EH (cell line): ENCODE results near the gene NUAK2.

Source experiments
- DNase-seq: peaks from one replicate; pipeline ENCODE4 v3.0.0-alpha.2; 2015; ENCODE audit warnings: low read depth

NUAK2 gene

GRCh38 chr1:205257735-205258134 is 63.8 kb downstream of the NUAK2 start:
- no peak for DNase-seq

- DNase-seq: no peak
Measured at GRCh38 chr1:205256951-205257625, 64.5 kb downstream of the NUAK2 start.

DNA sequence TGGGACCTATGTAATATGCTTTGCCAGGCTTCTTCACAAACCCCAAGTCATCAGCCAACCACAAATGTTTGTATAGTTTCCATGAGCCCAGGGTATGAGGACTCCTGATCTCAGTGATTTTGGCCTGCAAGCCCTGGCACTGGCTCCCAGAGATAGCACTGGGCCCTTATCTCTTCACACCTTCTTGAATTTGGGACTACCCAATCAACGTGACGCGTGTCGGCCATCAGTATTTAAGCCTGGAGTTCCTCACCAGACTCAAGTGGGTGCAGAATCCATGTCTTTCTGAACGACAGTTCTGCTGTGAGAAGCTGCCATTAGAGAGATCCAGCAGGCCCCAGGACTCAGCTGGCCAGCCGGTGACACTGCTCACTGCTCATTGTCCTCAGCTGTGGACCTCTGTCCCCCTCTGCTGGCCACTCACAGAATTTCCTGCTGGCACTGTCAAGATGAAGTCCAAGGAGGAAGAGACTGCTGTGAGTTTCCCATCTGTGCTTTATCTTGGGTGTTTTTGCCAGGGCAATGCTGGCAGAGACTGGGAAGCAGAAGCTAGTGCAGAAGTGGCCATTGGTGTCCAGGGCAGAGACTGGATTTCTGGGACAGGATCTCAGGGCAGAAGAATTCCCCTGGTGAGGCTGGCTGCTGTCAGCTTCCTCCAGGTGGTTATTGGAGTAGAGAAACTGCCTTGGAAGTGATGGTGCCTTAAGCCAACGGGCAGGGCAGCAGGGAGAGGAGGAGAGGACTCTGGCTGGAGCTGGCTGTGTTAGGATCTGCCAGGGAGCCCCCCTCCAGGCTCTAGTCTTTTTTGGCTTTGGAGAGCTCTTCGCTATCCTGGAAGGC is 65.4 kb downstream of the NUAK2 start:
- DNase-seq: peak; percentile 86
